Tibial nerve (tissue), 3 donors: ENCODE data around the gene SV2B.

Source experiments
- POLR2A ChIP-seq, 2 donors: fragments of 450-650 bp; IDR thresholded peaks; one replicate each; pipeline ENCODE4 v1.6.1; 2017; ENCODE audit warnings: antibody characterized with exemption in 2 of 2, mild to moderate bottlenecking in 2 of 2, moderate library complexity in 2 of 2
- TF ChIP-seq, protein P1 (sequence below), 5 experiments: fragments of 200-600 bp in 3 of 5; fragments of 450-650 bp in 2 of 5; sonication (generic) in 3 of 5; IDR thresholded peaks; one replicate each; pipeline ENCODE4 v1.5.1; 2016 to 2019; ENCODE audit warnings: antibody characterized with exemption in 5 of 5, mild to moderate bottlenecking in 3 of 5, moderate library complexity in 2 of 5

GRCh38 chr15:91209726-91210125, 109.7 kb downstream of the SV2B start:
- TF ChIP-seq, protein P1, sequence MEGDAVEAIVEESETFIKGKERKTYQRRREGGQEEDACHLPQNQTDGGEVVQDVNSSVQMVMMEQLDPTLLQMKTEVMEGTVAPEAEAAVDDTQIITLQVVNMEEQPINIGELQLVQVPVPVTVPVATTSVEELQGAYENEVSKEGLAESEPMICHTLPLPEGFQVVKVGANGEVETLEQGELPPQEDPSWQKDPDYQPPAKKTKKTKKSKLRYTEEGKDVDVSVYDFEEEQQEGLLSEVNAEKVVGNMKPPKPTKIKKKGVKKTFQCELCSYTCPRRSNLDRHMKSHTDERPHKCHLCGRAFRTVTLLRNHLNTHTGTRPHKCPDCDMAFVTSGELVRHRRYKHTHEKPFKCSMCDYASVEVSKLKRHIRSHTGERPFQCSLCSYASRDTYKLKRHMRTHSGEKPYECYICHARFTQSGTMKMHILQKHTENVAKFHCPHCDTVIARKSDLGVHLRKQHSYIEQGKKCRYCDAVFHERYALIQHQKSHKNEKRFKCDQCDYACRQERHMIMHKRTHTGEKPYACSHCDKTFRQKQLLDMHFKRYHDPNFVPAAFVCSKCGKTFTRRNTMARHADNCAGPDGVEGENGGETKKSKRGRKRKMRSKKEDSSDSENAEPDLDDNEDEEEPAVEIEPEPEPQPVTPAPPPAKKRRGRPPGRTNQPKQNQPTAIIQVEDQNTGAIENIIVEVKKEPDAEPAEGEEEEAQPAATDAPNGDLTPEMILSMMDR (IDR thresholded peaks at IDR 0.05): no peak
- TF ChIP-seq POLR2A (IDR thresholded peaks at IDR 0.05): no peak
